H1 (cell line): ENCODE data around the gene MBTPS2. TPM values are rescaled to one million over a fixed set of nuclear protein-coding genes. Genes with fewer than 3 reads are reported as not detected.

ENCODE experiments used
- CBX5 ChIP-seq: fragments of 300-800, 300-1000 bp; sonication (generic); IDR thresholded peaks from 2 replicates; pipeline ENCODE4 v1.7.1; 2016; ENCODE audit warnings: antibody characterized with exemption, low read length, low read depth
- KDM1A ChIP-seq: fragments of 200-600, 300-600 bp; sonication (generic); IDR thresholded peaks from 2 replicates; pipeline ENCODE4 v1.7.1; 2016; ENCODE audit warnings: mild to moderate bottlenecking, low read length, borderline replicate concordance
- KDM4A ChIP-seq: IDR thresholded peaks from one replicate; pipeline ENCODE4 v1.7.1; 2012; ENCODE audit warnings: low read depth, mild to moderate bottlenecking, moderate library complexity, low read length, inconsistent platforms; ENCODE audit not compliant: severe bottlenecking
- polyA plus RNA-seq, 7 experiments: library from polyadenylated mRNA; depleted of rRNA in 3 of 7; stranded (reverse) in 5 of 7; unstranded in 2 of 7; fragments of >200 nt in 5 of 7; fragments of 200-250 nt in 2 of 7; gene quantifications; 1 replicate in 5 of 7; 2 replicates in 1 of 7; 4 replicates in 1 of 7; pipeline versions ENCODE4 v1.2.1 to v1.2.3, GENCODE V29; 2011 to 2013; ENCODE audit warnings: missing spikeins in 2 of 7, mixed read lengths in 2 of 7
- total RNA-seq: library from RNA; stranded (reverse); fragmentation: NEBNext Ultra II Directional; extraction: Animal tissue kit (Norgen Biotek cat#: 25700); gene quantifications from 2 replicates; pipeline ENCODE4 v1.2.1, GENCODE V29; 2021

MBTPS2 gene
- total and polyA plus RNA-seq, 2 of the 8 experiments (the other 6 are each of a cell fraction or from before 2014, with no cell fraction given), result 4.3 to 7.4 TPM

GRCh38 chrX:21853578-21853977 lies 14.2 kb downstream of the MBTPS2 start (continued):
- no peak for TF ChIP-seq KDM4A
- TF ChIP-seq KDM1A, result no peak
- TF ChIP-seq CBX5, result no peak
